ENCODE data around the gene FAAH2. TPM values are rescaled to one million over a fixed set of nuclear protein-coding genes. Genes with fewer than 3 reads are reported as not detected.

The FAAH2 gene
- total RNA-seq, 1 donor from 2014 or later: not detected

DNA sequence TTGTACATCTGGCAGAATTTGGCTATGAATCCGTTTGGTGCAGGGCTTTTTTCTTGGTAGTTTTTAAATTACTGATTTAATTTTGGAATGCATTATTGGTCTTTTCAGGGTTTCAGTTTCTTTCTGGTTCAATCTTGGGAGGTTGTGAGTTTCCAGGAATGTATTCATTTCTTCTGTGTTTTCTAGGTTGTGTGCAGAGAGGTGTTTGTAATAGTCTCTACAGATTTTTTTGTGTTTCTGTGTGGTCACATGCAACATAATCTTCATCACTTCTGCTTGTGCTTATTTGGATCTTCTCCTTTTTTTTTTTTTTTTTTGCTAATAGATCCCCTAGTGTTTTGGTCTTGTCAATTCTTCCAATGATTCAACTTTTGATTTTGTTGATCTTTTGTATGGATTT is 77.6 kb downstream of the FAAH2 start:
- H3K4me3 ChIP-seq: no peak overlapping the region
- no peak for TF ChIP-seq CTCF (IDR thresholded peaks at IDR 0.05)
- H3K27ac ChIP-seq: no peak overlapping the region
- no peaks in the 10 kb centered on the region for H3K27me3 ChIP-seq
- intact Hi-C loops (cut with DNase I): loop anchor here (10.0 kb wide), 1 partner anchor 69 kb away; no protein-coding TSS in a partner anchor
- peaks cover 0 to 3% of the 10 kb centered on the region in 2 donors for H3K9me3 ChIP-seq
- H3K36me3 ChIP-seq: no peaks in the 10 kb centered on the region
- no peaks in the 10 kb centered on the region for H3K4me1 ChIP-seq
- no peak for DNase-seq (ENCODE audit: low spot score in 2 of 2)

DNA sequence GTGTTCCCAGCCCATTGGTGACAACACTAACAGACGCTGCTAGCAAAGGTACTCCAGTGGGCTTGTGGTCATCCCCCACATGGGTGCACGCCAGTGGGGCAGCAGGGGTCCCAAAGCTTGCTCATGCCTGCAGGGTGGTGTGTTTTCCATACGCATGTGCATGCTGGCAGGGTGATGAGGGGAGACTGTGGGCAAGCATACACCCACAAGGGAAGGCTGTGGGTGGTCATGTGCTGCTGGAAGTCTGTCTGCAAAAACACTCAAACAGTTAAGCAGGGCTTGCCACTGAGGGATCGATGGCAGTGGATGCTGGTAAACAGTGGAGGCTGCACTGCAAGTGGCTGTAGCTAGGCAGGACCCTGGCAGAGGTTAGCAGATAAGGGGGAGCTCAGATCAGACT is 79.9 kb downstream of the FAAH2 start:
- Histone ChIP-seq H3K9me3 (peaks cover 0 to 7% of the 10 kb centered on the region in 2 donors), H3K4me1 (no peaks in the 10 kb centered on the region), H3K27ac (no peak overlapping the region), H3K36me3 (no peaks in the 10 kb centered on the region), H3K4me3 (no peak overlapping the region), H3K27me3 (no peaks in the 10 kb centered on the region)
- TF ChIP-seq CTCF (IDR thresholded peaks at IDR 0.05): no peak
- no peak for DNase-seq (ENCODE audit: low spot score in 2 of 2)
- intact Hi-C loops (cut with DNase I): loop anchor here (10.0 kb wide), 1 partner anchor 72 kb away; no protein-coding TSS in a partner anchor

GRCh38 chrX:57367649-57368048 is 81.1 kb downstream of the FAAH2 start:
- Histone ChIP-seq H3K36me3 (no peaks in the 10 kb centered on the region), H3K4me1 (no peaks in the 10 kb centered on the region), H3K9me3 (peaks cover 0 to 7% of the 10 kb centered on the region in 2 donors), H3K4me3 (no peak overlapping the region), H3K27ac (no peak overlapping the region), H3K27me3 (no peaks in the 10 kb centered on the region)
- no peak for DNase-seq (ENCODE audit: low spot score in 2 of 2)
- TF ChIP-seq CTCF (IDR thresholded peaks at IDR 0.05): no peak
- intact Hi-C loops (cut with DNase I): loop anchor here (10.0 kb wide), 1 partner anchor 73 kb away; no protein-coding TSS in a partner anchor

- no peaks in the 10 kb centered on the region for H3K36me3 ChIP-seq
- no peaks in the 10 kb centered on the region for H3K27me3 ChIP-seq
- H3K4me1 ChIP-seq: no peaks in the 10 kb centered on the region
- peaks cover 0 to 7% of the 10 kb centered on the region in 2 donors for H3K9me3 ChIP-seq
- intact Hi-C loops (cut with DNase I): loop anchor here (10.0 kb wide), 1 partner anchor 73 kb away; no protein-coding TSS in a partner anchor
- H3K27ac ChIP-seq: no peak overlapping the region
- H3K4me3 ChIP-seq: no peak overlapping the region
- DNase-seq (ENCODE audit: low spot score in 2 of 2): no peak
- TF ChIP-seq CTCF (IDR thresholded peaks at IDR 0.05): no peak
Measured at GRCh38 chrX:57368158-57368557, 81.7 kb downstream of the FAAH2 start.

GRCh38 chrX:57379296-57379695 is 92.8 kb downstream of the FAAH2 start:
- DNase-seq (ENCODE audit: low spot score in 2 of 2): no peak
- Histone ChIP-seq H3K4me1 (no peaks in the 10 kb centered on the region), H3K36me3 (no peaks in the 10 kb centered on the region), H3K27me3 (no peaks in the 10 kb centered on the region), H3K4me3 (no peak overlapping the region), H3K9me3 (no peaks in the 10 kb centered on the region), H3K27ac (no peak overlapping the region)
- intact Hi-C loops (cut with DNase I): no loop called here
- no peak for TF ChIP-seq CTCF (IDR thresholded peaks at IDR 0.05)

Measured in ascending aorta (tissue), 2 donors.